GM23338 (cell line): ENCODE measurements around the gene PTER. TPM values are rescaled to one million over a fixed set of nuclear protein-coding genes. Genes with fewer than 3 reads are reported as not detected.

ENCODE experiments used
- ATAC-seq: fragments of 200-7000 bp; cut with Tn5 transposase; 3 replicates; pipeline ENCODE4 v1.9.1; 2020
- DNase-seq: peaks from one replicate; pipeline ENCODE4 v3.0.0-alpha.2; 2015; ENCODE audit warnings: low spot score
- H2AFZ ChIP-seq: fragments of 200-600 bp; sonication (generic); 2 replicates; pipeline ENCODE4 v1.8.0; 2016; ENCODE audit warnings: antibody characterized with exemption, mild to moderate bottlenecking, moderate library complexity
- H3F3A ChIP-seq: fragments of 200-600 bp; sonication (generic); replicated peaks from 2 replicates; pipeline ENCODE4 v1.8.0; 2017; ENCODE audit warnings: antibody characterized with exemption, mixed run types, low read depth
- H3K27ac ChIP-seq: fragments of 200-600 bp; sonication (generic); 2 replicates; pipeline ENCODE4 v1.6.1; 2016; ENCODE audit warnings: low read depth
- H3K27me3 ChIP-seq: fragments of 200-600 bp; sonication (generic); 2 replicates; pipeline ENCODE4 v1.8.0; 2016; ENCODE audit warnings: mild to moderate bottlenecking, mixed run types, moderate library complexity; ENCODE audit not compliant: insufficient read depth
- H3K36me3 ChIP-seq: fragments of 200-600 bp; sonication (generic); 2 replicates; pipeline ENCODE4 v1.8.0; 2016; ENCODE audit warnings: mild to moderate bottlenecking; ENCODE audit not compliant: insufficient read depth
- H3K4me1 ChIP-seq: fragments of 200-600 bp; sonication (generic); 2 replicates; pipeline ENCODE4 v1.8.0; 2016; ENCODE audit warnings: mild to moderate bottlenecking, moderate library complexity; ENCODE audit not compliant: insufficient read depth
- H3K4me2 ChIP-seq: fragments of 200-600 bp; sonication (generic); 2 replicates; pipeline ENCODE4 v1.7.1; 2017; ENCODE audit warnings: mixed run types
- H3K4me3 ChIP-seq: fragments of 200-600 bp; sonication (generic); 2 replicates; pipeline ENCODE4 v1.6.1; 2016; ENCODE audit warnings: mixed run types
- H3K79me2 ChIP-seq: fragments of 200-600 bp; sonication (generic); replicated peaks from 2 replicates; pipeline ENCODE4 v1.8.0; 2017; ENCODE audit warnings: mild to moderate bottlenecking; ENCODE audit not compliant: insufficient read depth
- H3K9me2 ChIP-seq: fragments of 200-600 bp; sonication (generic); 2 replicates; pipeline ENCODE4 v1.8.0; 2017; ENCODE audit not compliant: insufficient read depth
- H4K20me1 ChIP-seq: fragments of 200-600 bp; sonication (generic); replicated peaks from 2 replicates; pipeline ENCODE4 v1.8.0; 2017; ENCODE audit warnings: mild to moderate bottlenecking; ENCODE audit not compliant: insufficient read depth
- H3K27ac Mint-ChIP-seq: 2 replicates; pipeline ENCODE4 v1.8.0; 2020; ENCODE audit warnings: inconsistent platforms, mild to moderate bottlenecking, moderate library complexity, mixed read lengths
- H3K27me3 Mint-ChIP-seq: 3 replicates; pipeline ENCODE4 v1.8.0; 2022; ENCODE audit warnings: low read depth, mild to moderate bottlenecking, moderate library complexity, mixed read lengths, inconsistent platforms; ENCODE audit not compliant: insufficient read depth, poor library complexity
- H3K36me3 Mint-ChIP-seq: 3 replicates; pipeline ENCODE4 v1.8.0; 2021; ENCODE audit warnings: low read depth, mild to moderate bottlenecking, inconsistent platforms, moderate library complexity, mixed read lengths
- H3K4me1 Mint-ChIP-seq: 3 replicates; pipeline ENCODE4 v1.8.0; 2020; ENCODE audit warnings: mild to moderate bottlenecking, inconsistent platforms, mixed read lengths
- H3K4me3 Mint-ChIP-seq: 3 replicates; pipeline ENCODE4 v1.8.0; 2021; ENCODE audit warnings: moderate library complexity, mild to moderate bottlenecking, inconsistent platforms, mixed read lengths
- H3K9me3 Mint-ChIP-seq: 3 replicates; pipeline ENCODE4 v1.8.0; 2020; ENCODE audit warnings: moderate library complexity, mild to moderate bottlenecking, inconsistent platforms, mixed read lengths
- ETS1 ChIP-seq: IDR thresholded peaks from 2 replicates; pipeline ENCODE4 v1.6.1; 2016; ENCODE audit warnings: antibody characterized with exemption
- EZH2phosphoT487 ChIP-seq: fragments of 200-600 bp; sonication (generic); IDR thresholded peaks from one replicate; pipeline ENCODE4 v1.8.1; 2018; ENCODE audit warnings: antibody characterized with exemption; ENCODE audit not compliant: unreplicated experiment
- JUNB ChIP-seq: IDR thresholded peaks from one replicate; pipeline ENCODE4 v1.6.1; 2016; ENCODE audit warnings: antibody characterized with exemption; ENCODE audit not compliant: unreplicated experiment
- NANOG ChIP-seq: IDR thresholded peaks from 2 replicates; pipeline ENCODE4 v1.6.1; 2016; ENCODE audit warnings: antibody characterized with exemption, borderline replicate concordance
- POLR2AphosphoS5 ChIP-seq: IDR thresholded peaks from 2 replicates; pipeline ENCODE4 v1.6.1; 2016; ENCODE audit warnings: antibody characterized with exemption, low read depth
- ZNF114 ChIP-seq: fragments of 250-450 bp; sonication (Bioruptor Pico); IDR thresholded peaks from 2 replicates; pipeline ENCODE4 v1.5.0; 2020; ENCODE audit warnings: mild to moderate bottlenecking, moderate library complexity
- long read RNA-seq: library from polyadenylated mRNA; unstranded; transcript quantifications from one replicate; pipeline ENCODE4 v2.0.0, GENCODE V29; 2020; ENCODE audit not compliant: unreplicated experiment
- polyA plus RNA-seq: library from polyadenylated mRNA; unstranded; fragments of >200 nt; fragmentation: Nextera tagmentation; extraction: Ambion mirVana; gene quantifications from 2 replicates; pipeline ENCODE4 v1.2.1, GENCODE V29; 2016
- total RNA-seq: library from RNA; depleted of rRNA; stranded (reverse); fragments of >200 nt; shearing (Covaris generic); gene quantifications from 2 replicates; pipeline ENCODE4 v1.2.3, GENCODE V29; 2014; rRNA removed
- TF ChIP-seq, protein P1 (sequence below): IDR thresholded peaks from one replicate; pipeline ENCODE4 v1.6.1; 2018; ENCODE audit warnings: antibody characterized with exemption; ENCODE audit not compliant: unreplicated experiment
- TF ChIP-seq, protein P2 (sequence below): fragments of 250-450 bp; sonication (Bioruptor Pico); IDR thresholded peaks from 2 replicates; pipeline ENCODE4 v1.5.0; 2020; ENCODE audit warnings: mild to moderate bottlenecking, moderate library complexity

PTER gene, protein sequence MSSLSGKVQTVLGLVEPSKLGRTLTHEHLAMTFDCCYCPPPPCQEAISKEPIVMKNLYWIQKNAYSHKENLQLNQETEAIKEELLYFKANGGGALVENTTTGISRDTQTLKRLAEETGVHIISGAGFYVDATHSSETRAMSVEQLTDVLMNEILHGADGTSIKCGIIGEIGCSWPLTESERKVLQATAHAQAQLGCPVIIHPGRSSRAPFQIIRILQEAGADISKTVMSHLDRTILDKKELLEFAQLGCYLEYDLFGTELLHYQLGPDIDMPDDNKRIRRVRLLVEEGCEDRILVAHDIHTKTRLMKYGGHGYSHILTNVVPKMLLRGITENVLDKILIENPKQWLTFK
- 3.5 and 4.8 TPM in 2 replicates for total RNA-seq
- polyA plus RNA-seq = 4.4 and 4.9 TPM in 2 replicates
- long read RNA-seq, partial matches to known transcripts = 1 of 2 reads
- long read RNA-seq, other reads (novel, unspliced or antisense) = 0 of 2 reads

GRCh38 chr10:16436758-16437539 lies at the start of gene PTER:
Gene PTER (plus strand): TSS chr10:16437010. CDS start chr10:16484385, 47,375 bp downstream.
- peaks cover 6% of the 10 kb centered on the region for H3K4me1 ChIP-seq
- peak within 1 kb of the TSS; percentile 99 for H2AFZ ChIP-seq
- no peaks in the 10 kb centered on the region for H3K79me2 ChIP-seq
- H3K9me2 ChIP-seq = no peaks in the 10 kb centered on the region
- Mint-ChIP-seq H3K27me3 (peaks cover 2% of the 10 kb centered on the region), H3K4me3 (peak within 1 kb of the TSS; percentile 73), H3K27ac (no peak within 1 kb of the TSS), H3K36me3 (no peaks in the 10 kb centered on the region), H3K4me1 (peaks cover 19% of the 10 kb centered on the region), H3K9me3 (no peaks in the 10 kb centered on the region)
- no peak for TF ChIP-seq JUNB
- no peak for TF ChIP-seq ZNF114 (CRISPR knock-in tag)
- peak; percentile 40; the same call in 1 of the 2 replicates for TF ChIP-seq ETS1
- TF ChIP-seq, protein P1, sequence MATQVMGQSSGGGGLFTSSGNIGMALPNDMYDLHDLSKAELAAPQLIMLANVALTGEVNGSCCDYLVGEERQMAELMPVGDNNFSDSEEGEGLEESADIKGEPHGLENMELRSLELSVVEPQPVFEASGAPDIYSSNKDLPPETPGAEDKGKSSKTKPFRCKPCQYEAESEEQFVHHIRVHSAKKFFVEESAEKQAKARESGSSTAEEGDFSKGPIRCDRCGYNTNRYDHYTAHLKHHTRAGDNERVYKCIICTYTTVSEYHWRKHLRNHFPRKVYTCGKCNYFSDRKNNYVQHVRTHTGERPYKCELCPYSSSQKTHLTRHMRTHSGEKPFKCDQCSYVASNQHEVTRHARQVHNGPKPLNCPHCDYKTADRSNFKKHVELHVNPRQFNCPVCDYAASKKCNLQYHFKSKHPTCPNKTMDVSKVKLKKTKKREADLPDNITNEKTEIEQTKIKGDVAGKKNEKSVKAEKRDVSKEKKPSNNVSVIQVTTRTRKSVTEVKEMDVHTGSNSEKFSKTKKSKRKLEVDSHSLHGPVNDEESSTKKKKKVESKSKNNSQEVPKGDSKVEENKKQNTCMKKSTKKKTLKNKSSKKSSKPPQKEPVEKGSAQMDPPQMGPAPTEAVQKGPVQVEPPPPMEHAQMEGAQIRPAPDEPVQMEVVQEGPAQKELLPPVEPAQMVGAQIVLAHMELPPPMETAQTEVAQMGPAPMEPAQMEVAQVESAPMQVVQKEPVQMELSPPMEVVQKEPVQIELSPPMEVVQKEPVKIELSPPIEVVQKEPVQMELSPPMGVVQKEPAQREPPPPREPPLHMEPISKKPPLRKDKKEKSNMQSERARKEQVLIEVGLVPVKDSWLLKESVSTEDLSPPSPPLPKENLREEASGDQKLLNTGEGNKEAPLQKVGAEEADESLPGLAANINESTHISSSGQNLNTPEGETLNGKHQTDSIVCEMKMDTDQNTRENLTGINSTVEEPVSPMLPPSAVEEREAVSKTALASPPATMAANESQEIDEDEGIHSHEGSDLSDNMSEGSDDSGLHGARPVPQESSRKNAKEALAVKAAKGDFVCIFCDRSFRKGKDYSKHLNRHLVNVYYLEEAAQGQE = no peak
- no peak for TF ChIP-seq NANOG
- TF ChIP-seq, protein P2, sequence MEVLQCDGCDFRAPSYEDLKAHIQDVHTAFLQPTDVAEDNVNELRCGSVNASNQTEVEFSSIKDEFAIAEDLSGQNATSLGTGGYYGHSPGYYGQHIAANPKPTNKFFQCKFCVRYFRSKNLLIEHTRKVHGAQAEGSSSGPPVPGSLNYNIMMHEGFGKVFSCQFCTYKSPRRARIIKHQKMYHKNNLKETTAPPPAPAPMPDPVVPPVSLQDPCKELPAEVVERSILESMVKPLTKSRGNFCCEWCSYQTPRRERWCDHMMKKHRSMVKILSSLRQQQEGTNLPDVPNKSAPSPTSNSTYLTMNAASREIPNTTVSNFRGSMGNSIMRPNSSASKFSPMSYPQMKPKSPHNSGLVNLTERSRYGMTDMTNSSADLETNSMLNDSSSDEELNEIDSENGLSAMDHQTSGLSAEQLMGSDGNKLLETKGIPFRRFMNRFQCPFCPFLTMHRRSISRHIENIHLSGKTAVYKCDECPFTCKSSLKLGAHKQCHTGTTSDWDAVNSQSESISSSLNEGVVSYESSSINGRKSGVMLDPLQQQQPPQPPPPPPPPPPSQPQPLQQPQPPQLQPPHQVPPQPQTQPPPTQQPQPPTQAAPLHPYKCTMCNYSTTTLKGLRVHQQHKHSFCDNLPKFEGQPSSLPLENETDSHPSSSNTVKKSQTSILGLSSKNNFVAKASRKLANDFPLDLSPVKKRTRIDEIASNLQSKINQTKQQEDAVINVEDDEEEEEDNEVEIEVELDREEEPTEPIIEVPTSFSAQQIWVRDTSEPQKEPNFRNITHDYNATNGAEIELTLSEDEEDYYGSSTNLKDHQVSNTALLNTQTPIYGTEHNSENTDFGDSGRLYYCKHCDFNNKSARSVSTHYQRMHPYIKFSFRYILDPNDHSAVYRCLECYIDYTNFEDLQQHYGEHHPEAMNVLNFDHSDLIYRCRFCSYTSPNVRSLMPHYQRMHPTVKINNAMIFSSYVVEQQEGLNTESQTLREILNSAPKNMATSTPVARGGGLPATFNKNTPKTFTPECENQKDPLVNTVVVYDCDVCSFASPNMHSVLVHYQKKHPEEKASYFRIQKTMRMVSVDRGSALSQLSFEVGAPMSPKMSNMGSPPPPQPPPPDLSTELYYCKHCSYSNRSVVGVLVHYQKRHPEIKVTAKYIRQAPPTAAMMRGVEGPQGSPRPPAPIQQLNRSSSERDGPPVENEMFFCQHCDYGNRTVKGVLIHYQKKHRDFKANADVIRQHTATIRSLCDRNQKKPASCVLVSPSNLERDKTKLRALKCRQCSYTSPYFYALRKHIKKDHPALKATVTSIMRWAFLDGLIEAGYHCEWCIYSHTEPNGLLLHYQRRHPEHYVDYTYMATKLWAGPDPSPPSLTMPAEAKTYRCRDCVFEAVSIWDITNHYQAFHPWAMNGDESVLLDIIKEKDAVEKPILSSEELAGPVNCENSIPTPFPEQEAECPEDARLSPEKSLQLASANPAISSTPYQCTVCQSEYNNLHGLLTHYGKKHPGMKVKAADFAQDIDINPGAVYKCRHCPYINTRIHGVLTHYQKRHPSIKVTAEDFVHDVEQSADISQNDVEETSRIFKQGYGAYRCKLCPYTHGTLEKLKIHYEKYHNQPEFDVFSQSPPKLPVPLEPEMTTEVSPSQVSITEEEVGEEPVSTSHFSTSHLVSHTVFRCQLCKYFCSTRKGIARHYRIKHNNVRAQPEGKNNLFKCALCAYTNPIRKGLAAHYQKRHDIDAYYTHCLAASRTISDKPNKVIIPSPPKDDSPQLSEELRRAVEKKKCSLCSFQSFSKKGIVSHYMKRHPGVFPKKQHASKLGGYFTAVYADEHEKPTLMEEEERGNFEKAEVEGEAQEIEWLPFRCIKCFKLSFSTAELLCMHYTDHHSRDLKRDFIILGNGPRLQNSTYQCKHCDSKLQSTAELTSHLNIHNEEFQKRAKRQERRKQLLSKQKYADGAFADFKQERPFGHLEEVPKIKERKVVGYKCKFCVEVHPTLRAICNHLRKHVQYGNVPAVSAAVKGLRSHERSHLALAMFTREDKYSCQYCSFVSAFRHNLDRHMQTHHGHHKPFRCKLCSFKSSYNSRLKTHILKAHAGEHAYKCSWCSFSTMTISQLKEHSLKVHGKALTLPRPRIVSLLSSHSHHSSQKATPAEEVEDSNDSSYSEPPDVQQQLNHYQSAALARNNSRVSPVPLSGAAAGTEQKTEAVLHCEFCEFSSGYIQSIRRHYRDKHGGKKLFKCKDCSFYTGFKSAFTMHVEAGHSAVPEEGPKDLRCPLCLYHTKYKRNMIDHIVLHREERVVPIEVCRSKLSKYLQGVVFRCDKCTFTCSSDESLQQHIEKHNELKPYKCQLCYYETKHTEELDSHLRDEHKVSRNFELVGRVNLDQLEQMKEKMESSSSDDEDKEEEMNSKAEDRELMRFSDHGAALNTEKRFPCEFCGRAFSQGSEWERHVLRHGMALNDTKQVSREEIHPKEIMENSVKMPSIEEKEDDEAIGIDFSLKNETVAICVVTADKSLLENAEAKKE (CRISPR knock-in tag) = no peak
- TF ChIP-seq POLR2AphosphoS5 = peak; percentile 84
- no peak for TF ChIP-seq EZH2phosphoT487
- DNase-seq (peak; percentile 98), ATAC-seq (peak; percentile 98)
- peak within 1 kb of the TSS; percentile 70 for H3K4me2 ChIP-seq
- no peaks in the 10 kb centered on the region for H3K36me3 ChIP-seq
- H4K20me1 ChIP-seq = no peaks in the 10 kb centered on the region; the same call in 1 of the 2 replicates
- no peaks in the 10 kb centered on the region for H3K27me3 ChIP-seq
- H3F3A ChIP-seq = no peaks in the 10 kb centered on the region
- no peak within 1 kb of the TSS for H3K27ac ChIP-seq
- H3K4me3 ChIP-seq = peak within 1 kb of the TSS; percentile 50
